ENCODE data around the gene DPH5.

DNA sequence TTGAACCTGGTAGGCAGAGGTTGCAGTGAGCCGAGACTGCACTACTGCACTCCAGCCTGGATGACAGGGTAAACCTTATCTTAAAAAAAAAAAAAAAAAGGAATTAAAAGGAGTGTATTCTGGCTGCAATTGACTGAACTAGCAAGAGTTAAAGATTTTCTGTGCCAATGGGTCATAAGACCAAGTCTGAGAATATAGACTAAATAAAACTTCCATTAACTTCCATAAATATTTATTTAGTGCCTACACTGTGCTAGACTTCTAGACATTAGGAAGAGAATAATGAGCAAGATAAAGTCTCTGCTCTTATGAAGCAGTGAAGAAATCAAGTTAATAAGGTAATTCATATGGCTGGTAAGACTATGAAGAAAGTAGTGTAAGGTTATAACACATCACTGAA, 27.2 kb downstream of the DPH5 start:
- TF ChIP-seq, protein P1, sequence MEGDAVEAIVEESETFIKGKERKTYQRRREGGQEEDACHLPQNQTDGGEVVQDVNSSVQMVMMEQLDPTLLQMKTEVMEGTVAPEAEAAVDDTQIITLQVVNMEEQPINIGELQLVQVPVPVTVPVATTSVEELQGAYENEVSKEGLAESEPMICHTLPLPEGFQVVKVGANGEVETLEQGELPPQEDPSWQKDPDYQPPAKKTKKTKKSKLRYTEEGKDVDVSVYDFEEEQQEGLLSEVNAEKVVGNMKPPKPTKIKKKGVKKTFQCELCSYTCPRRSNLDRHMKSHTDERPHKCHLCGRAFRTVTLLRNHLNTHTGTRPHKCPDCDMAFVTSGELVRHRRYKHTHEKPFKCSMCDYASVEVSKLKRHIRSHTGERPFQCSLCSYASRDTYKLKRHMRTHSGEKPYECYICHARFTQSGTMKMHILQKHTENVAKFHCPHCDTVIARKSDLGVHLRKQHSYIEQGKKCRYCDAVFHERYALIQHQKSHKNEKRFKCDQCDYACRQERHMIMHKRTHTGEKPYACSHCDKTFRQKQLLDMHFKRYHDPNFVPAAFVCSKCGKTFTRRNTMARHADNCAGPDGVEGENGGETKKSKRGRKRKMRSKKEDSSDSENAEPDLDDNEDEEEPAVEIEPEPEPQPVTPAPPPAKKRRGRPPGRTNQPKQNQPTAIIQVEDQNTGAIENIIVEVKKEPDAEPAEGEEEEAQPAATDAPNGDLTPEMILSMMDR (conservative IDR thresholded peaks at IDR 0.05; ENCODE audit: low read length), result no peak
- TF ChIP-seq EZH2phosphoT487 (IDR thresholded peaks at IDR 0.05; ENCODE audit: borderline replicate concordance), result no peak
